NK-92 (cell line): Measurements from ENCODE around the gene HOXB8.

Experiments
- DNase-seq: peaks from one replicate; lab custom pipeline; 2025; ENCODE audit not compliant: unreplicated experiment; lab: John Stamatoyannopoulos, UW

The HOXB8 gene

DNA sequence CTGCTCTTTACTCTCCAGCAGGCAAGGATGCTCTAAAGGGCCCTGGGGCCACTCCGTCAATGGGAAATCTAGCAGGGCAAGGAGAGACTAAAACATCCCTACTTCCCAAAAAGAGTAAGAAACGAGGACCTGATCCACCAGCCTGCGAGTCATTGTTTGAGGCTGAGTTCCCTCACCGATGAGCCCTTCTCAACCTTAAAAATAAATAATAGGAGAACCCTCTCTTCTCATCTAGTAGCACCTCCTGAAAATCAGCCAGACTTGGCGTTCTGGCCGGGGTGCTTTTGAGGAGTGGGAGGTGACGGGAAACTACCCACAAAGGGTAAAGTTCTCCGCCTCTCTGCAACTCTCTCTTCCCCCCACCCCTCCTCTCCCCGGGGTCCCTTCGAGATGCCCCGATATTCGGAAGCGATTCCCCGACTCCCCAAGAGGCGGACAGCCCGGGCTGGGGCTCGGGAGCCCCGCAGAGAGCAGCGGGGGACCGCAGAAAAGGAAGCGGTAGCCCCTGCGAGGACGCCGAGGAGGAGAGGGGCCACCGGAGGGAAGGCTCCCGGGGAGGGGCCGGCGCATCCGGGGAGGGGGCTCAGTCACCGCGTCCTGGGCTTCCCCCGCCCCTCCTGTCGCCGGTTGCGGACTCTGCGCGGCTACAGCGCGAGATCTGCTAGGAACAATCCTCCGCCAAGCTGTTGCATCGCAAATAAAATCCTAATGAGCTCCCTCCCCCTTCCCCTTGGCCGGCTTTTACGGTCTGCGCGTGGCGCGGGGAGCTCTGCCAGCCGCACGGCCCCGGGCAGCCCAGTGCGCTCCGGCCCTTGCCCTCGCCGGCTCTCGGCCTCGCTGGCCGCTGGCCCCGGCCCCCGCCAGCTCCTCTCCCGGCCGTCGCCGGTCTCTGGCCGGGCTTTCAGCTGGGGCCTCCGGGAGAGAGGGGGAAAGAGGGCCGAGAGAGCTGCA lies 9.7 kb upstream of the HOXB8 start:
- DNase-seq: no peak

DNA sequence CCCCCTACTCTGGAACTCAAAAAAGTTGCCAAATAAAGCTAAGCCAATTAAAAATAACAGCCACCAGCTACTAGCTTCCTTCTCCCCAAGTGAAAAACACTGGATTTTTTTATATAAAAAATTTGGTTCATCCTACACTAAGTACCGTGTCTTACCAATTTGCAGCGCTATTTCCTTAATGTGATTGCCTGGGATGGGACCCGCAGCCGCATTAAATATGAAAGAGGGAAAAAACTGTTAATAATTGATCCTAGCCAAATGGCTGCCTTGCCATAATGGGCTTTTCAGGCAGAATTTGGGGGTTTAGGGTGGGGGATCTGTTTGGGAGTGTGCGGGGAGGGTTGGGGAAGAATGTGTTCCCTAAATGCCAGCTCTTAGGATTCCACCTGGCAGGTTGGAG lies 9.0 kb upstream of the HOXB8 start:
- DNase-seq: no peak

DNA sequence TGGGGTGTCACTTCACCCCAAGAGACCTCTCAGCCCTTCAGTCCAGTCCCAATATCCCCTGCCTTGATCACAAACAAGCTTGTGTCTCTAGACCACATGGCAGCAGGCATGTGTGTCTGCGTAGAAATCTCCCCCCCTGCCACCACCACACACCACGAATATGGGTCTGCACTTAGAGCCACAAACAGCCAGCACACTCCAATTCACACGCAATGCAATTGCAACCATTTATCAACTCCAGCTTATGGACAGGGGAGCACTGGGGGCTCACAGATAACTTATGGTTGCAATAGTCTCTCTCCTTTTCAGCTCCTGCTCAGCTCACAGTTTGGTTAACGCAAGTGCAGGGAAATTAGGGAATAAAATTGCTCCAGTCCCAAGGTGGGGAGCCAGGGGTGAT lies 8.5 kb upstream of the HOXB8 start:
- DNase-seq: no peak

DNA sequence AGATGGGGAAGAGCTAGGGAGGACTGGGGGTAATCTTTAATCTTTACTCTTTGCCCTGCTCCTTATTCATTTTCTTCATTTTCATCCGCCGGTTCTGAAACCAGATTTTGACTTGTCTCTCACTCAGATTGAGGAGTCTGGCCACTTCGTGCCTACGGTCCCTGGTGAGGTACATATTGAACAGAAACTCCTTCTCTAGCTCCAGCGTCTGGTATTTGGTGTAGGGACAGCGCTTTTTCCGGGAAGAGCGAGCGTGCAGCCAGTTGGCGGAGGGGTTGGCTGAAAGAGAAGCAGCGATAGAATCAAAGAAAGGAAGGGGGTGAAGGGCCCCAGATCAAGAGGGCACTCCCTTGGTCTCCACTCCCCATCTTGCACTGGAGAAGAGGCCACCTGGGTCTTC lies 7.8 kb upstream of the HOXB8 start:
- DNase-seq: no peak

DNA sequence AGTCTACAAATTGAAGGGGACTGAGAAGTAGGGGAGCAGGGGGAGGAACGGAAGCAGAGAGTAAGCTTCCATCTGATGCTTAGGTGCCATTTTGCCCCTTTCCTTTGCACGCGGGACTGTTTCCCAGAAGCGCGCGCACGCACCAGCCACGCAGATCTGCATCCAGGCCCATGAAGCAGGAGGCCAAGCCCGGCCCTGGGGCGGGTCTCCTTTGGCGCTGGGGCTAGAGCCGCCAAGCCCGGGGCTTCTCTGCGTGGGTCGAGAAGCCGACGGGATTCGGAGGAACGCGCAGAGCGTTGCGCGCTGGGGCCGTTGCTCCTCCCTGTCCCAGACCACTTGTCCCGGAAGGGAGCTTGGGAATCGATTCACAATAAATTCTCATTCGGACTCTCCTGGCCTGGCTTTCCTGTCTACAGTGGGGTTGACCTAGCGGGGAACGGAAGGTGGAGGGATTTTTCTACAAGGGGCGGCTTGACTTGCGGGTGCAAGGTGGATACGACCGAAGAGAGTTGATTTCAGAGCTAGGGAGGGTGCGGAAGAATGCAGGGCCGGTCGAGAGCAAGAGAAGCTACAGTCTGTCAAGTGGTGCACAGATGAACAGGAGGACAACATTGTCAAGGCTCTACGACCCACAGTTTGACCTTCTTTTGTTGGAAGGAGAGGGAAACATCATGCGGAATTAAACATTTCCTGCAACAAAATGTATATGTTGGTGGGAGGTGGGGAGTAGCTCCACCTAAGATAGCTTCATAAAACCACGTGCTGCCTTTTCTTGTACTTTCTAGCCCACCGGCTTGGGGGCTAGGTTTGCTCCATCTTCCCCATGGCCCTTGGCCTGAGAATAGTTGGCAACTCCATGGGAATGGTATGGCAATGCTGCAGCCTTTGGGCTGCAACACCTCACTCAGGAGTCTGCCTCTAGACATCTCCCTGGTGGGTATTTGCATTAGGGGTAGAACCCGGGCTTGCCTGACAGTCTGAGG lies 6.6 kb upstream of the HOXB8 start:
- DNase-seq: no peak

DNA sequence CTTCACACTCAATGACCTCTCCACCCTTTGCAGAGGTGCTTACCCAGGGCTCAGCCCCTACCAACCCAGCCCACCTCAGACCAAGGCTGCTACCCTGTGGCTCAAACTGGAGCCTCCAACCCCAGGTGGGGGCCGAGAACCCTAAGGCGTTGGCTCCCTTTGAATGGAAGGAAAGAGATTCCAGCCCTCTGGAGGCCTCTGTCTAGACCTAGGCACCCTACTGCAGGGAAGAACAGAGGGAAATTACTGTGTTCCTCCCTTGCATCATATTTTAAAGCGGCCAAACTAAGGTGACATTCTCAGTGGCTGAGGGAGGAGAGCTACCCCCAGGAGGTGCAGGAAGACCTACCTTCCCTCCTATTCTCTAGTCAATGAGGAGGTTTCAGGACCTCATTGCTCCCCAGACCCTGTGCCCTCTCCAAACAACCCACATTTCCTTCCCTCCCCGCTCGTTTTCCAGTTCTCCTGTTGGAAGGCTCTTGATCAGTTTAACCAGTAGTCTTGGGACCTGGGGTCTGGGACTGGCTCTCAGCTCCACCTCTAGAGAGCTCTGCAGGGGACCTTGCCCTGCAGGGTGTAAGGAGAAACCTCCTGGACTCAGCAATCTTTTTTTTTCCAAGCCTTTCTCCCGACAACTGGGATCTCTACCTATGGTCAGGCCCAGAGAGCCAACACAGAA lies 5.5 kb upstream of the HOXB8 start:
- no peak for DNase-seq

DNA sequence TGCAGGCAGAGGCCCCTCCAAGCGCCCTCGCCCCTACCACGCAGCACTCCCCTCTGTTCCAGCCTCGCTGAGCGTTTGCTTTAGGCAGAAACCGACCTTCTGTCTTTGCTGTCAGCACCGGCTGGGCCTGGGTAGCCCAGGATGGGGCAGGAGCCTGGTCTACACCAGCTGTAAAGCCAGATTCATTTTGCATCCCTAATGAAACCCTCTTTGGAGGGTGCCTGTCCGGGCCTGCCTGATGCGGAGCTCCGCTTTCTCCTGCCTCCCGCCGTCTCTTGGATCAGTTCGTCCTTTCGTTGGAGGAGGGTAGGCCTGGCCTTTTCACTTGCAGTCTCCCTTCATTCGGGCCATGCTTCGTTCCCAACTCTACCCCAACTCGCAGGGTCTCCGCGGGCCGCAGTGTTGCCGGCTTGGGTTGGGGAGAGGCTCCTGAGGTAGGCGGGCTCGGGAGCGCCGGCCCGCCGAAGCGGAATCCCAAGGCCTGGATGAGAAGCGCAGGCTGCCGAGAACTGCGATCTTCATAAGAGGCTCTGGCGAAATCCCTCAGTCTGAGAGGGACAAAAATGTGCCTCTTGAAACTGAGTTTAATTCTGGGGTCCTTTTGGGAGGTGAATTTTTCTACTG lies 4.8 kb upstream of the HOXB8 start:
- DNase-seq: no peak

DNA sequence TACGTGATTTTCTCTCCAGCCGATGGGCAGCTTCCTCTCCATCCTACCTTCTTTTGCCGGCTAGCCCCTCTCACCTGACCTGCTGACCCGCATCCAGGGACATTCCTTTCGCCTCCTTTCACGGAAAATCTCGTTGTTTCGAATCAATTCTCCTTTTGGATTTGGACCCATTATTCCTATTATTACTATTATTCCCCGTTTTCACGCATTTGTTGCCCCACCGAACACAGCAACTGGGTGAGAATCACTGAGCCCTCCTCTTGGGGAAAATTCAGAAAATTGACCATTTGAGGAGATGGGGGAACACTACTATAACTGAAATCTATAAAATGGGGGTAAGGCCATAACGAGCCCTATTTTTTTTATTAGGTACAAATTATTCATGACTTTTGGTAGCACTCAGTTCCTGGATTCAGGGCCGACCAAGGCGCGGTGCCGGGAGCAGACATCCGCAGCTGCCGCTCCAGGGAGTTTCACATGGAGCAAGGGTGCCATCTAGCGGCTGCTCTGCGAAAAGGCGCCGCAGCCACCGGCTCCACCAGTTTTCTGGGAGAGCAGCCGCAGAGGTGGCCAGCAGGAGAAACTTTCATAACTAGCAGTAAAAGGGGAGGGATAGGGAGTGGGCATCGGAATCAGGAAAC lies 3.3 kb upstream of the HOXB8 start:
- no peak for DNase-seq

DNA sequence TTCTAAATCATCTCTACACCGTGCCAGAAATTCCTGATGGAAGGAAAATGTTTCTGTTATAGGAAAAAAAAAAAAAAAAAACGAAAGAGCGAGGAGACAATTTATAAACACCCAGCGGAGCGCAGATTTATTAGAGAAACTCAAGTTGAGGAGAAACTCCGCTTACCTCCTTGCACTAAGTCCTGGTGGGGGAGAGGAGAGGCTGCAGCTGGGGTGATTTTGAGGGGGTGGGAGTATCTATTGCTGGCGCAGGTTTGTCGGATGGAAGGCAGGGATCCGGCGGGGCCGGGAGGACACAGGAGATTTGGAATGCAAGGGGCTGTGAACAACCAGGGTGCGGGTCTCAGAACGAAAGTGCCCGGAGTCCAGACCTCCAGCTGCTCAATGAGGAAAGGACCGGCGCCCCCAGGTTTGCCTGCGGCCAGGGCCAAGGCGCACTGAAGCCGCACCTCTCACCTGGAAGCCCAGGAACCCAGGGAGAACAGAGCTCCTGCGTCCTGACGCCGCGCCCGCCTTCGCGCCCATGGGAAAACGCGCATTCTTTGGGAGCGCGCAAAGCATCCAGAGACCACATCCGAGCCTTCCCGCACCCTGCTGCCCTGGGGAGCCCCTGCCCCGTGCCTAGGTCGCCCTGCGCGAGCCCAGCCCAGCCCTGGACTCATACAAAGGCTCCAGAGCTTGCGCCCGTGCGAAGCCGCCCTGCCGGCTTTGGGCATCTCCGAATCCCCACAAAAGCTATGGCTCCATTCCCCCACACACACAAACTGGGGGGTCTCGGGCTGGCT lies 2.6 kb upstream of the HOXB8 start:
- no peak for DNase-seq

DNA sequence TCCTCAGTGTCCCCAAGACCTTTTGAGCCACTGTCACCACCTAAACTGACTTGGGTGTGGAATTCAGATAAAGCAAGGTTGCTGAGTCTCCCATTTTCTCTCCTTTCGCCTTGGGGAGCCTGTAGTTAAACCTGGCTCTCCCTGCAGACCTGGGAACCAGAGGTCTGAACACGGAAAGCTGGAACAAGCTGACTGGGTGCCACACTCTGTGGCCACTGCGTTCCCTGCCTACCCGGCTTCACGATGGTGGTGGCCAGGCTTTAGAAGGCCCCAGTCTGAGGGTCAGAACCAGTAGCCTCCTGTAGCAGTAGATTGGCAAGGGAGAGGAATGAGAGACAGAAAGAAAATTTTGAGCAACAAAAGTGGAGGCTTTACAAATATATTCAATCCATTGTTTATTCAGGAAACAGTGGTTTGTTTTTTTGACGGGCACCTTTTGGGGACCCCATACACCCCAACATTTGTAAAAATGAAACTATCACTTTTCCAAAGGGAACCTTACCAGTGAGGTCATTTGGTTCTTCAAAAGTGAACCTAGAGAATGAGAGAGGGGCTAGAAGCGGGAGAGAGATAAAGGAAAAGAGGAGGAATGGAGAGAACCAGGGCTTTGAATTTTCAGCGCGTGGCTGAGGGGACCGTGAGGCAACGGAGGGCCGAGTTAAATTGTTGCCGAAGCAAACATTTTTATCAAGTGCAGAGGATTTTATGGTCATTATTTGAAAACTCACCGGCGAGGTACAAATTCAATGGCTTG lies 1.8 kb upstream of the HOXB8 start:
- DNase-seq: no peak

DNA sequence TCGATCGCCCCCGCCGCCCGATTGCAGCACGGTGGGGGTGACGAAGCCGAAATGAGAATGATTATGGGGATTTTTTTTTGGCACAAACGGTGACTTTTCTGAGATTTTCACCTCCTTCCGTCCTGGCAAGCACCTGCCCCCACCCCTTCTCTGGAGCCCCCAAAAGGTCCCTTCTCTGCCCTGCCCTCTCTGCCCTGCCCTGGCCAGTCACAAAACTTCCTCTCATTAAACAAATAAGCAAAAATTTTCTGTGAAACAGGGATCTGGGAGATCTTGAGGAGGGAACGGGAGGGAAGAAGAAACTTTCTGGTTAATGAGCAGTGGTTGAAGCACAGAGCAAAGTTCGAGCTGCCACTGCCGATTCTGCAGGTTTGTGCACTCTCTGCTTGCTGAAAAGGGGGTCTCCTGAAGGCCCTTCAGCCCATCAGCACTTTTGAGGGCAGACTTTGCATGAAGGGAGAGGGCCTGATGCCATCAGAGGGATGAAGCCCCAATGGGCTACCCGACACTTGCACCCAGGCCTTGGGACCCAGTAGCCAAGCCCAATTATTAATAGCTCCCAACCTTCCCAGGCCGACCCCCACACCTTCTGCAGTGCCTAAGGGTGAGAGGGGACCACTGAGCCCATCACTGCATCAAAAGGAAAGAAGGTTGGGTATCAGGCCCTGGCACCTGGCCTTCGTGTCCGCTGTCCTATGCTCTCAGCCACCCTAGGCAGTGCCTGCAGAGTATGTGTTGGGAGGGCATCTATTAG lies 1.0 kb upstream of the HOXB8 start:
- DNase-seq: no peak

DNA sequence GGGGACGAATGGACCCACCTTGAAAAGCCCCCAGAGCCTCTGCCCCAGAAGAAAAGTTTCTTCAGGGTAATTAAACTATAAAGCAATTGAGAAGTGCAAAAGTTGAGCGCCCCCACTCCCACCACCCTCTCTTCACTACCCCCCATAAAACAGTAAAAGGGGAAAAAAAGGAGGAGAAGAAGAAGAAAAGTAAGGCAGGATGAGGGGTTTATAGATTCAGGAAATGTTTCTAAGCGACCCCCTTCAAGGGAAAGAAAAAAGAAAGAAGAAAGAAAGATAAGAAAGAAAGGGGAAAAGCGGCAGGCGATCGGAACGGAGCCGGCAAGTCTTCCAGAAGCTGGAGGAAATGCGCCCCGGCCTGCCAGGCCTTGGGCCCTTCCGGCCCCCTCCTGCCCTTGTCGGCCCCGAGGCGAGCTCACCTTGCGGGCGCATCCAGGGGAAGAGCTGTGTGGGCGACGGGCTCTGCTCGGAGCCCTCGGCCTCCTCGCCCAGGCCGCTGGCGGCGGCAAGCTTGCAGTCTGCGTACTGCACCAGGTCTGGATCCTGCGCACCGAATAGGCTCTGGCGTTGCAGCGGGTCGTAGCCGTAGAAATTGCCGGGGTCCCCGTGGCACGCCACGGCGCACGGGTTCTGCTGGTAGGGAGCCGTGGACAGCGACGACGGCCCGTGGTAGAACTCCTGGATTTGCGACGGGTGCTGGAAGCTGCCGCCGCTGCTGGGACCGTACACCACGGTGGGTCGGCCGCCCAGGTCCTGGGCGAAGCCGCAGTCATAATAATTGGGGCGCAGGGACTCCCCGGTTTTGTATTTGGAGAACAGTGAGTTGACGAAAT lies 1.0 kb downstream of the HOXB8 start:
- DNase-seq: no peak

DNA sequence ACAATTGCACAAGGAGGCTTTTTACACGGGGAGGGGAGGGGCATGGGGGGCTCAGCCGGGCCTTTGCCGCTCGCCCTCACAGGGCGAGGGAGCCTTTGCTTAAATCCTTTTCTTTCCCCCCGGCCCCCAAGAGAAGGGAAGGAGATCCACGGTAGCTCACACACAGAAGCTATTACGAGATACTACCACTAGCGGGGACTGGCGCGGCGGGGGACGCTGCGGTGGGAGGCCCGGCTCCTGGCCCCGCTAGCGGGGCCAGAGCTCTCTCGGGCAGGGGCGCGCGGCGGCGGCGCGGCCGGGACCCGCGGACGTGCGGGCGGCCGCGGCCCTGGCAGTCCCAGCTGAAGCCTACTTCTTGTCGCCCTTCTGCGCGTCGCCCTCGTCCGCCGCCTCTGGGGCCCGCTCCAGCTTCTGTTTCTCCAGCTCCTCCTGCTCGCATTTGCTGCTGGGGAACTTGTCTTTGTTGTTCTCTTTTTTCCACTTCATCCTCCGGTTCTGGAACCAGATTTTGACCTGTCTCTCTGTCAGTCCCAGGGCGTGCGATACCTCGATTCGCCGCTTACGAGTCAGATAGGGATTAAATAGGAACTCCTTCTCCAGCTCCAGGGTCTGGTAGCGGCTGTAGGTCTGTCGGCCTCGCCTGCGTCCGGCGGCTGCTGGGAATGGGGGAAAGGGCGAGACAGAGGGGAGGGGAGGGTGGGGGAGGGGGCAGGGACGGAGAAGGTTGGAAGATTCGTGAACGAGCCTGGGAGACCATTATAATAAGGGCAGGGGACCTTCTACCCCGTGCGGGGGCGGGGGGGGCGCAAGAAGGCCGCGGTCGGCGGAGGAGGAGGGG lies 2.0 kb downstream of the HOXB8 start:
- DNase-seq: no peak

DNA sequence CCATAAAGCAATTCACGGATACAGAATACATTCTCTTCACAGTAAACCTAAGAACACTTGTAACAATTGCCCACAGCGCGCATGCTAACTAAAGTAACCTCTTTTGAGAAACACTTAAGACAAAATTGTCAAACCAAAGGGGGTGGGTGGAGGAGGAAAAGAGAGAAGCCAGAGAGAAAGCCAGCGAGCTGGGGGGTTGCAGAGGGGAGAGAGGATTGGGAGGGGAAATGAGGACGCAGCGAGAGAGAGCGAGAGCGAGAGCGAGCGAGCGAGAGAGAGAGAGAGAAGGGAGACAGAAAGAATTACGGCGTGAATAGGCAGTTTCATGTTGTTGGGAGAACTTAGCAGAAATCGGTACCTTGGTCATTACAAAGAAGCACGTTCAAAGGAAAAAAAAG lies 2.6 kb downstream of the HOXB8 start:
- no peak for DNase-seq

DNA sequence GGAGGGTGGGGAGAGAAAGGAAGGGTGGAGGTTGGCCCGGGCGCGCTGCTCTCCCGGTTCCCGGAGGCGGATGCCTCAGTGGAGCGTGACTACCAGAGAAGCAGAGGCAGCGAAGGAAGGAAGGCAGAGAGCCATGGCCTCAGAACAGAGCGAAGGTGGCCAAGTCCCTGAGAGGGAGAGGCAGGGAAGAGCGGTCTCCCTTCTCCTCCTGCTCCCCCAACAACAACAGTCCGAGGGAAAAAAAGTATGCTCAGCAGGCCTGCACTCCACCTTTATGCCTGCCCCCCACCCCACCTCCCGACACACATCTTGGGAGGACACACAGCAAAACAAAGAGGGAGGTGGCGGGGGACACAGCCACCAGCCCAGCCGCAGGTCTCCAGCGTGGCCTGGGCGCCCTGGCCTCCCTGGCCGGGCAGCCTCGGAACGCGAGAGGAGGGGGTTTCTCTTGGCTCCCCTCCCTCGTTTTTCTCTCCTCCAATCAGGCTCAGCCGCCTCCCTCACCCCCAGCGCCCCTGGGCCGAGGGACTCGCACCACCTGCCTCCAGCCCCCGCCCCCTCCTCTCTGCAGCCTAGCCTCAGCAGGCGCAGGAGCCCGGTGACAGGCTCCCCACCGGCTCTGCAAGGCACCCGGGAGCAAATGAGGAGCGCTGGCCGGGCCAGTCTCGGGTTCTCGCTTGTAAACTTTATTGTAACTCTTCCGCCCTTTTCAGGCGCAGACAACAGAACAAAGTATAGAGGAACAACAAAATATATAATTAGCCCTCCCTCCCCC lies 3.2 kb downstream of the HOXB8 start:
- no peak for DNase-seq

DNA sequence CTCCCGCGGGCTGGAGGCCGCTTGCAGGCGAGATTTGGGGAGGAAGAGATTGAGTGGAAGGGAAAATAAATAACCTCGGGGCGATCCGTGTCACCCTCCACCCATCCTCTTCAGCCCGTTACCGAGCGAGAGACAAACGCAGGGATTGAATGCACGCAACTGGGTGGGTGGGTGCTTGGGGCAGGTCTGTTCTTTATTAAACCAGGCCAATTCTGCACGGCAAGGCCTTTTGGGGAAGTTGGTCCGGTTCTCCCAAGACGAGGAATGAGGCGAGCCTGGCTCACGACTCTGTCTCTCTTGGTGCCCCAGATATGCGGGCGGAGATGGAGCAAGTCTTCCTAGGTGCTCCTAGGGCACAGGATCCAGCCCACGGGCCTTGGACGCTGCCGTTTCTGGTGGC lies 3.9 kb downstream of the HOXB8 start:
- DNase-seq: no peak
